Right kidney (tissue), 1 donor: ENCODE measurements around the gene PLK2.

Source experiments
- DNase-seq: peaks from one replicate; pipeline ENCODE4 v3.0.0-alpha.2; 2016

Gene PLK2

GRCh38 chr5:58451732-58452565, 7.9 kb downstream of the PLK2 start:
- DNase-seq, result no peak

GRCh38 chr5:58450811-58451629, 8.9 kb downstream of the PLK2 start:
- DNase-seq, result no peak

GRCh38 chr5:58450018-58450417, 9.9 kb downstream of the PLK2 start:
- no peak for DNase-seq

- no peak for DNase-seq
Observed at GRCh38 chr5:58447226-58447625, 12.7 kb downstream of the PLK2 start.

GRCh38 chr5:58446024-58446423, 13.9 kb downstream of the PLK2 start:
- no peak for DNase-seq

GRCh38 chr5:58444805-58445204, 15.1 kb downstream of the PLK2 start:
- no peak for DNase-seq

- no peak for DNase-seq
Observed at GRCh38 chr5:58440901-58441460, 18.9 kb downstream of the PLK2 start.

GRCh38 chr5:58439094-58439644, 20.7 kb downstream of the PLK2 start:
- no peak for DNase-seq

GRCh38 chr5:58437661-58438060, 22.2 kb downstream of the PLK2 start:
- DNase-seq, result no peak

GRCh38 chr5:58431832-58432231, 28.1 kb downstream of the PLK2 start:
- no peak for DNase-seq

GRCh38 chr5:58412932-58413331, 47.0 kb downstream of the PLK2 start:
- DNase-seq, result no peak

GRCh38 chr5:58412081-58412480, 47.8 kb downstream of the PLK2 start:
- DNase-seq, result no peak

GRCh38 chr5:58411372-58411771, 48.5 kb downstream of the PLK2 start:
- no peak for DNase-seq

GRCh38 chr5:58410441-58410840, 49.4 kb downstream of the PLK2 start:
- DNase-seq, result no peak

- no peak for DNase-seq
Observed at GRCh38 chr5:58407042-58407719, 52.7 kb downstream of the PLK2 start.

- DNase-seq, result no peak
Observed at GRCh38 chr5:58406394-58406793, 53.5 kb downstream of the PLK2 start.

GRCh38 chr5:58405175-58405574, 54.7 kb downstream of the PLK2 start:
- DNase-seq, result no peak

- no peak for DNase-seq
Observed at GRCh38 chr5:58404734-58405133, 55.2 kb downstream of the PLK2 start.
